HG03439 (cell line): ENCODE results near the gene DHX16.
A peak's percentile ranks its signal among the peaks of the same experiment; 100 is the strongest.
"Not testable (repeated sequence)": the region's sequence is repeated elsewhere in the genome, so short reads cannot be mapped to it uniquely, and the experiment has no call there.

Experiments used
- ATAC-seq: cut with Tn5 transposase; IDR thresholded peaks from one replicate; pipeline ENCODE4 v1.9.1; 2021; ENCODE audit warnings: mild to moderate bottlenecking, moderate library complexity; ENCODE audit not compliant: unreplicated experiment

Gene DHX16

GRCh38 chr6:30679765-30680535 is 7.1 kb upstream of the DHX16 start:
- no peak for ATAC-seq

DNA sequence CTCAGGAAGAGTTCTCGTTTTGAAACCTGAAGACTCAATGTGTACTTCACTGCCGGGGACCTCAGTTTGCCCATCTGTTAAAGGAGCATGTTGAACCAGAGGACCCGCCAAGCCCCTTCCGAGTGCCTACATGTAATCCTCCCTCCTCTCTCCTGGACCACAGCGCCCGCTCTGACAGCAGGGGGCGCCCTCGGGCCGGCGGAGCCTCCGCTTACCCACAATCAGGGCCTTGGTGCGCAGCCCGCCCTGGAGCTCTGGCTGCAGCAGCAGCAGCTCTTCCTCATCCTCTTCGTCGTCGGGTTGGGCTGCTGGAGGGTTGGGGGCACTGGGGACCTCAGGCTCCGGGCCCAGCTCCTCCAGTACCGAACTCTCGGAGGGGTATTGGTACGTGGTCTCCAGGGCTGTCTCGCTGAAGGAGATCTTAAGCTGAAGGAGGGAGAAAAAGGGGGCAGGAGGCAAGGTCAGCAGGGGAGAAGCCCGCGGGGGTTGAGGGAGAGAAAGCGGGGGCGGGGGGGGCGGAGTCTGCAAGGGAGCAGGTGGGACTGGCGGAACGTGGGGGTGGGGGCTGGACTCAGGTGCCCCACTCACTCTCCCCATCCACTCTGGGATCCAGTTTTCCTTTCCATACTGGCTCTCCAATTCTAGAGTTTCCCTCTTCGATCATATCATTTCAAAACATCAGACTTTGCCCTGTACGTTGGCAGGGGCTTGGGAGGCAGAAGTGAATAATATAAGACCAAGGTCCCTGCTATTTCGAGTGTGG is 6.3 kb upstream of the DHX16 start:
- peak; percentile 38 for ATAC-seq

- no peak for ATAC-seq
These were observed 4.0 kb upstream of the DHX16 start for GRCh38 chr6:30676660-30677285.

DNA sequence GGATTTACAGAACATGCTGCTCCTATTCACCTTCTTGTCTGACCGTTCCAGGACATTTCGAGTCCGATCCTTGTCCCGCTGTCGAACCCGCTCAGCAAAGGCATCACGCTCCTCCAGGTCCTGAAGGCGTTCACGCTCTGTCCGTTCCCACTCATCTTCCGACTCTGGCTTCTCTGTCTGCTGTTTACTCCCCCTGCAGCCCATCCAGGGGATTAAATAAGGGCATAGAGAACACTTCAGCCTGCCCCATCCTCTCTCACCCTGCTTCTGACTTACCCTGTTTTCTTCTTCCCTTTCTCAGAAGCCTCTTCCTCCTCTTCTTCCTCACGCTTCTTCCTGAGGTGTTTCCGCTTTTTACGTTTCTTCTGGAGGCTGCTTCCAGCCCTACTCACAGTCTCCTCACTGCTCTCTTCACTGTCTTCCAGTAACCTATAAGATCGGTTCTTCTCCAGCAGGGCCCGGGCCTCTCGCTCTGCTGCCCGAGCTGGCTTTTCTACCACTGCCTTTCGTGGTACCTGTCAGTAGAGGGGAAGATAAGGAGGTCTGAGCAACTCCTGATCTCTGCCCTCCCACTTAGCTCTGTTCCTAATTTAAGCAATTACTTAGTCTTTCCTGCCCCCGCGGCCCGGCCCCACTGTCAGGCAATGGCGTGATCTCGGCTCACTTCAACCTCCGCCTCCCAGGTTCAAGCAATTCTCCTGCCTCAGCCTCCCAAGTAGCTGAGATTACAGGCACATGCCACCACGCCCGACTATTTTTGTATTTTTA is 1.9 kb downstream of the DHX16 start:
- no peak for ATAC-seq

- ATAC-seq, result not testable (repeated sequence)
These were observed 6.5 kb downstream of the DHX16 start for GRCh38 chr6:30666300-30666699.

- ATAC-seq, result no peak
These were observed 7.6 kb downstream of the DHX16 start for GRCh38 chr6:30664994-30665767.

DNA sequence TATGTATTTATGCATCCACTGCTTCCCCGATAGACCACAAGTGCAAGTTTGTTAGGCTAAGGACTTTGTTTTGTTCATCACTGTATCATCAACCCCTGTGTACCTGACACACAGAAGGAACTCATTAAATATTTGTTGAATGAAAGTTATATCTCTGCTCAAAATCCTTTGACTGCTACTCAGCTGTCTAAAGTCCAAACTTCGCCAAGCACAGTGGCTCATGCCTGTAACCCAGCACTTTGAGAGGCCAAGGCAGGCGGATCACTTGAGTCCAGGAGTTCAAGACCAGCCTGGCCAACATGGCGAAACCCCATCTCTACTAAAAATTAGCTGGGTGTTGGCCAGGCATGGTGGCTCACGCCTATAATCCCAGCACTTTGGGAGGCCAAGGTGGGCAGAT is 14.9 kb downstream of the DHX16 start:
- not testable (repeated sequence) for ATAC-seq

- ATAC-seq, result no peak
These were observed 15.4 kb downstream of the DHX16 start for GRCh38 chr6:30657454-30657853.

DNA sequence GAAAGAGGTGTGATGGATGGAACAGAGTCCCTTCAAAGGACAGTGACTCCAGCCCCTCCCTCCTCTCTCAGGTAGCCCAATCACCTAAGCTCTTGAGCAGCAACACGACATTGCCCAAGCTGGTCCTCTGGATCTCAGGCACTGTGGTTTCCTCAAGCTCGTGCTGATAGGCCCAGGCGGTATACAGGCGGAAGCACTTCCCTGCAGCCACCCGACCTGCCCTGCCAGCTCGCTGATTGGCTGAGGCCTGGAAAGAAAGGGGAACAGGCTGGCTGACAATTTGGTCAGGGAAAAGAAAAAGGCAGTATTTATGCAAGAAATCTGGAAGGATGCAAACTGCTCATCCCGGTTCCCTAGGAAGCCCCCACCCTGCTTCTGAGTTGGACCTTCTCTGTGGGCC is 16.3 kb downstream of the DHX16 start:
- ATAC-seq, result no peak

- ATAC-seq, result no peak
These were observed 17.1 kb downstream of the DHX16 start for GRCh38 chr6:30655743-30656094.

- ATAC-seq, result no peak
These were observed 17.7 kb downstream of the DHX16 start for GRCh38 chr6:30654798-30655742.

- ATAC-seq, result no peak
These were observed 21.7 kb downstream of the DHX16 start for GRCh38 chr6:30651143-30651542.

- ATAC-seq, result peak; percentile 61
These were observed 25.3 kb downstream of the DHX16 start for GRCh38 chr6:30647242-30648116.

DNA sequence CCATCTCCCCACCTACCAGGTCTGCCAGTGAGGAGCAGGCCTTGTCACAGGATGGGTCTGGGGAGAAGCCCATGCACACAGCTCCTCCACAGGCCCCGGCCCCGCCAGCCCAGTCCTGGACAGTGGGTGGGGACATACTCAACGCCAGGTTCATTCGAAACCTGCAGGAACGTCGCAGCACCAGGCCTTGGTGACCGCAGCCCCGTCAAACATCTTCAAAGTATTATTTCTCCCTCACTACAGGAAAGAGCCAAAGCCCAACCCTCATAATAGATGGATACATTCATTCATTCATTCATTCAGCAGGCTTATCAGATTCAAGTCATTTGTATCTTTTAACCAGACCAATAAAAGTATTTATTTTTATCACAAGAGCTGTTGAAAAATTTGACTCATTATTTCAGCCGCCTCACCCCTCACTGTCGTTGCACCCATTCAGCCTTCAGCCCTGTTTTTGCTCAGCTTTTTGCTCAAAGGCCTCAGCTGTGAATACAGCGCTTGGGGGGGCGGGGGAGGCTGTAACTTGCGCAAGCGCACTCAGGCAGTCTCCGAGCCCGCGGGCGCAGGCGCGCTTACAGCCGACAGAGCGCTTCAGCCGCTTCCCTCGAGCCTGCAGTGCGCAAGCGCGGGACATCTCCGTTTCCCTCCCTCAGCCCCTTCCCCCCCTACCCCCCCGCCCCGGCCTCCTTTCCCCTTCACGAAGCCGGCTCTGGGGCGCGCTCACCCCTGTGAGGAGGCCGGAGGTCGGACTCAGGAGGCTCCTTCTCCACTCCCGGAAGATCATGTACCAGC is 26.2 kb downstream of the DHX16 start, which contains the start of gene C6orf136:
C6orf136 (plus strand) TSS at position 684 of the 792 bp plus-strand sequence; CDS start at position 783, 99 bp downstream.
- peak; percentile 56 for ATAC-seq

- no peak for ATAC-seq
These were observed 26.8 kb downstream of the DHX16 start for GRCh38 chr6:30645989-30646388.

GRCh38 chr6:30644769-30645168 is 28.0 kb downstream of the DHX16 start:
- no peak for ATAC-seq

DNA sequence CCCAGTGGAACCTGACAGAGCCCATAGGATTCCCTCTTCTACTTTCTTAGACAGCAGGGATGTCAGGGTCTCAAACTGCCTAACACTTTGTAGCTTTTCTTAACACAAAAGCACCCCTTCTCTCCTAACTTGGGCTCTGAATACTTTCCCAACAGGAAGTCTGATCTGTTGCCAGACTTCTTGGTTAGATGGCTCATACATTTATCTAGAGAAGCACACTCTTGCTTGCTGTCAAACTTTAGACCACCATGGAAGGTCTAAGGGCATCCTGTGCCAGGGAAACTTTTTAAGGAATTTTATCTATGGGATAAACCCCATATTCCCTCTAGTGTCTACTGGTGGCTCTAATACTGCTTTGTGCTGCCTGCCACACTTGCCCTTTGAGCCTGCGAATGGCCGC is 29.1 kb downstream of the DHX16 start:
- ATAC-seq, result no peak
